K562 (cell line): ENCODE data around the gene BCAR3. TPM values are rescaled to one million over a fixed set of nuclear protein-coding genes. Genes with fewer than 3 reads are reported as not detected.

Source experiments
- ARID2 ChIP-seq: fragments of 450-650 bp; IDR thresholded peaks from 2 replicates; pipeline ENCODE4 v1.6.1; 2017; ENCODE audit warnings: antibody characterized with exemption, mild to moderate bottlenecking
- CSDE1 ChIP-seq, 2 experiments: fragments of 450-650 bp; IDR thresholded peaks; 2 replicates each; pipeline ENCODE4 v1.6.1; 2016; ENCODE audit warnings: mild to moderate bottlenecking in 1 of 2
- E2F3 ChIP-seq: fragments of 250-450 bp; sonication (Bioruptor Pico); IDR thresholded peaks from 2 replicates; pipeline ENCODE4 v1.4.0; 2020; ENCODE audit warnings: mild to moderate bottlenecking
- ELK3 ChIP-seq: fragments of 450-650 bp; formaldehyde crosslinking; IDR thresholded peaks from 2 replicates; pipeline ENCODE4 v1.4.0; 2020; ENCODE audit warnings: mild to moderate bottlenecking
- GTF2A2 ChIP-seq: IDR thresholded peaks from 2 replicates; pipeline ENCODE4 v1.6.1; 2016; ENCODE audit warnings: mild to moderate bottlenecking, missing genetic modification characterization, missing compliant biosample characterization
- JUNB ChIP-seq: fragments of 450-650 bp; formaldehyde crosslinking; conservative IDR thresholded peaks from 2 replicates; pipeline ENCODE4 v1.4.0; 2020; ENCODE audit warnings: mild to moderate bottlenecking
- MGA ChIP-seq: fragments of 450-650 bp; IDR thresholded peaks from 2 replicates; pipeline ENCODE4 v1.6.1; 2016; ENCODE audit warnings: mild to moderate bottlenecking, moderate library complexity
- NCOA1 ChIP-seq: fragments of 450-650 bp; IDR thresholded peaks from 2 replicates; pipeline ENCODE4 v1.6.1; 2016; ENCODE audit warnings: low read depth
- POLR2A ChIP-seq: fragments of 450-650 bp; conservative IDR thresholded peaks from 2 replicates; pipeline ENCODE4 v1.6.1; 2016
- SRSF9 ChIP-seq: fragments of 200-400 bp; formaldehyde crosslinking; IDR thresholded peaks from 2 replicates; pipeline ENCODE4 v1.6.1; 2017; ENCODE audit warnings: low read depth, low read length, borderline replicate concordance
- USF1 ChIP-seq: sonication (generic); formaldehyde crosslinking; IDR thresholded peaks from 2 replicates; pipeline ENCODE4 v1.9.0; 2022; ENCODE audit warnings: mild to moderate bottlenecking, missing genetic modification reagents
- ZNF384 ChIP-seq: IDR thresholded peaks from 2 replicates; pipeline ENCODE4 v1.6.1; 2012; ENCODE audit warnings: low read depth, low read length, improper control_type of control experiment
- polyA plus RNA-seq, 8 experiments: library from polyadenylated mRNA; depleted of rRNA in 4 of 8; stranded (reverse) in 5 of 8; unstranded in 3 of 8; fragments of >200 nt; fragmentation: Nextera tagmentation in 2 of 8; fragmentation: Illumina TruSeq in 1 of 8; extraction: Ambion mirVana in 2 of 8; extraction: Trizol in 1 of 8; gene quantifications; 2 replicates each; pipeline versions ENCODE4 v1.2.1 to v1.2.3, GENCODE V29; 2011 to 2014; ENCODE audit warnings: inconsistent platforms in 1 of 8, missing spikeins in 1 of 8
- total RNA-seq, 7 experiments: library from RNA; depleted of rRNA in 6 of 7; stranded (reverse); fragments of >200 nt in 6 of 7; fragmentation: Illumina TruSeq in 2 of 7; extraction: Trizol in 2 of 7; gene quantifications; 2 replicates each; pipeline versions ENCODE4 v1.2.1 to v1.2.3, GENCODE V29; 2011 to 2021; ENCODE audit warnings: low replicate concordance in 1 of 7

Gene BCAR3
- total and polyA plus RNA-seq, 9 of the 15 experiments (the other 6 are each of a cell fraction or from before 2014, with no cell fraction given) = 1.8 to 6.3 (median 3.8) TPM

- no peak for TF ChIP-seq MGA
- TF ChIP-seq USF1 = no peak
- no peak for TF ChIP-seq NCOA1
- no peak for TF ChIP-seq ZNF384
- no peak for TF ChIP-seq POLR2A
- TF ChIP-seq JUNB (CRISPR knock-in tag) = no peak
- TF ChIP-seq GTF2A2 (tag) = no peak
- TF ChIP-seq E2F3 (CRISPR knock-in tag) = no peak
- no peak for TF ChIP-seq CSDE1 (IDR thresholded peaks at IDR 0.05)
- TF ChIP-seq ARID2 = no peak
- no peak for TF ChIP-seq ELK3 (CRISPR knock-in tag)
- TF ChIP-seq SRSF9 = no peak
Observed at GRCh38 chr1:93588955-93589354, 92.7 kb downstream of the BCAR3 start (continued).
